Motor neuron (in vitro differentiated cells): ENCODE results near the gene NUDT2. TPM values are rescaled to one million over a fixed set of nuclear protein-coding genes. Genes with fewer than 3 reads are reported as not detected.
A peak's percentile ranks its signal among the peaks of the same experiment; 100 is the strongest.

ENCODE experiments used
- ATAC-seq, 8 experiments: fragments of 200-7000 bp; cut with Tn5 transposase; replicated peaks in 6 of 8; 2 replicates each; pipeline ENCODE4 v1.8.0; 2021; ENCODE audit warnings: mild to moderate bottlenecking in 8 of 8, moderate library complexity in 8 of 8
- H3K27ac ChIP-seq, 2 donors: fragments of 250-450 bp; sonication (Bioruptor Pico); 2 replicates each; pipeline ENCODE4 v1.9.0; 2021; ENCODE audit warnings: antibody characterized with exemption in 2 of 2, mild to moderate bottlenecking in 2 of 2, moderate library complexity in 1 of 2
- H3K4me1 ChIP-seq, 2 donors: fragments of 250-450 bp; sonication (Bioruptor Pico); replicated peaks in 1 of 2; 2 replicates each; pipeline ENCODE4 v1.6.1; 2021; ENCODE audit warnings: antibody characterized with exemption in 2 of 2, mild to moderate bottlenecking in 2 of 2, moderate library complexity in 1 of 2
- H3K4me3 ChIP-seq, 5 donors: fragments of 250-450 bp; sonication (Bioruptor Pico); 2 replicates each; pipeline ENCODE4 v1.9.0; 2021; ENCODE audit warnings: antibody characterized with exemption in 5 of 5, mild to moderate bottlenecking in 5 of 5, moderate library complexity in 4 of 5
- WGBS, 10 experiments: fragments of 450-650 bp; shearing (Covaris generic); methylation state at CpG; one replicate each; pipeline ENCODE4 v1.0.0; 2022; 5-methylcytosine and 5-hydroxymethylcytosine counted together
- in situ Hi-C, 9 experiments: fragments of 400-800 bp; cut with MboI; loops; one replicate each; pipeline ENCODE4 v1.15.0; 2021; ENCODE audit warnings: low sequenced_read_pairs in 9 of 9, low pct_unique_long_range_greater_than_20kb in 2 of 9; ENCODE audit not compliant: unreplicated experiment in 9 of 9
- total RNA-seq, 8 experiments: library from RNA; unstranded; fragments of 300-600 nt; gene quantifications; 2 replicates each; pipeline versions ENCODE4 v1.2.3 to v1.2.4, GENCODE V29; 2022

Gene NUDT2
- total RNA-seq, 8 experiments from 2014 or later: 20.5 to 43.7 (median 30.5) TPM

DNA sequence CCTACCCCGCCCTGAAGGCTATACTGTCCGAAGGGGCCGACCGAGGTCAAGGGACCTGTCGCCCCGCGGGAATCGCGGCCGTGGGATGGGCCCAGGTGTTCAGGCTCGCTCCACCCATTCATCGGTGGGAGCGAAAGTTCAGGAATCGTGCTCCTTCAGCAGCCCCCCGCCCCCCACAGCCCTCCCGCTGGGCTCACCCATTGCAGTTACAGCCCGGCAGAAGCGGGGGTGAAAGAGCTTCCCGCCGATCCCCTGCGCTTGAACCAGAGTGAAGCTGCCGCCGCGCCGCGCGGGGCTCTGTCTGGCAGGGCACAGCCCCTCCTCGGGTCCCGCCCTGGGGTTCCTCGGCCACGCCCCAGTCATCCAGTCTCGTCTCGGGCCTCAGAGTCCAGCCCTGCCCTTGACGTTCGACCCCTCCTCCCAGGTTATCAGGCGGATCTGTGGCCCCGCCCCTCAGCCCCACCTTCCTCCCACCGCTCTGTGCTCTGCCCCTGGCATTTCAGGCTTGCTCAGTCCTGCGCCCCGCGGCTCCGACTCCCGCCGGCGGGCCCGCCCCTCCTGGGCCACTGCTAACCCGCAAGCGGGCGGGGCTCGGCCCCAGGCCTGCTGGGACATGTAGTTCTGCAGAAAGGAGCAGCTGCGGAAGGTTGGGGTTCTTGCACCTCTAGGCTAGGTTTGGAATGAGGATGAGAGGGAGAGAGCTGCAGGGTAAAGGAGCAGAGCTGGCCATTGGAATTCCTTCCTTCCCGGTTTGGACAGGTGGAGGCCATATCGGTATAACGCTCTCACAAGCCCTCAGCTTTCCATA lies 47.4 kb downstream of the NUDT2 start, which contains the start of gene MYORG:
Gene MYORG, minus strand, starts transcription at position 303 of the 808 bp plus-strand sequence. CDS start 3,955 bp downstream, outside the sequence.
- Histone ChIP-seq H3K4me1 (peaks cover 16 to 24% of the 10 kb centered on the region in 2 donors), H3K27ac (peak within 1 kb of the TSS in 1 of 2 donors; percentile 33), H3K4me3 (peak within 1 kb of the TSS; percentile 36 to 50 (median 48))
- in situ Hi-C loops: no loop called here
- peak; percentile 73 to 87 (median 84) for ATAC-seq
- WGBS, 10 experiments: 0 to 2% methylated on average over 1 to 13 of the region's 54 CpGs; no CpG with 5 or more reads in 8 of the 10 experiments

DNA sequence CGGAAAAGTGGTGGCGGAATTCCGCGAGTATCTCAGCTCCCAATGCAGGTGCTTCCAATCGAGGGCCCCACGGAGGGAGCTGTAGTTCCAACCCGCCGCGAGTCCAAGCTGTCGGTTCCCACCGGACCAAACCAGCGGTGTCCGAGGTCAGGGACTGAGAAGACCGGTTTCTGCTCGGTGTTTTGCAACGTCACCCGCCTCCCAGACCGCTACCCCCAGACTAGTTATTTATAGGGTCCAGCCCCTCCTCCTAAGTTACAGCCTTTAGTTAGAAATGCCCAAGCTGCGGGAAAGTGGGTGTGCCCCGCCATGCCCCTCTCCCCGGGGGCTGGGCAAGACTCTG lies 48.0 kb downstream of the NUDT2 start:
- Histone ChIP-seq H3K4me1 (peaks cover 18 to 24% of the 10 kb centered on the region in 2 donors), H3K4me3 (peak overlapping the region; percentile 36 to 50 (median 48)), H3K27ac (peak overlapping the region in 1 of 2 donors; percentile 33)
- WGBS, 10 experiments: 0 to 50% (median 12%) methylated on average over 2 to 18 of the region's 21 CpGs; no CpG with 5 or more reads in 3 of the 10 experiments
- ATAC-seq: peak in 6 of 8 experiments; percentile 0 to 13 (median 8)
- in situ Hi-C loops: no loop called here

DNA sequence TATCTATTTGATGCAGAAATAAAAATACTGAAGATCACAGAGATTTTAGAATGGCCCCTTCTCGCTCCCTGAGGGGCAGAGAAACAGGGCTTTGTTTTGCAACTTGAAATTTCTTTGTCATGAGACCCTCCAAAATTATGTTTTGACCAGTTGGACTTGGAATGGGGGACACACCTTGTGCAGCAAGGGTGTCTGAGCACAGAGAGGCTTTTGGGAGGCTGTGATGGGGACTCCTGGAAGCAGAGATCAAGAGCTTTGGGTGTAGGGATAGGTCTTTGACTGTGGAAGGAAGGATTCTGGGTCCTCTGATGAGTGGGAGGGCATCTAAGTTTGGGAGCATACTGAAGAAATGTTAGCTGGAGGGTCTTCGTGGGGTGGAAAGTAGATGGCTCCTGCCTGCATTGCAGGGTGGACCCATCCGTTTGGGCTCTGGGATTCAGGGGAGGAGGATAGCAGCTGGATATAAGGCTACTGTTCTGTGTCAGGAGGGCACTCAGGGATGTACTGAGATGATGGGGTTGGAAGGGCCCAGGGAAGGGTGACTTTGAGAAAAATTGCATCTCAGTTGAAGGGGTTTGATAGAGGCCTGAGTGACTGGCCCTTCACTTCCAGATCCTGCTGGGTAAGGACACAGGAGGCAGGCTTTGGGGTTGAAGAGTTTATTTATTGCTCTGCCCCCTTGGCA lies 49.1 kb downstream of the NUDT2 start:
- 0 to 100% (median 71%) methylated on average over 1 to 3 of the region's 3 CpGs; no CpG with 5 or more reads in 2 of the 10 experiments for WGBS, 10 experiments
- Histone ChIP-seq H3K4me1 (peaks cover 18 to 24% of the 10 kb centered on the region in 2 donors), H3K27ac (no peak overlapping the region), H3K4me3 (no peak overlapping the region)
- no peak for ATAC-seq
- in situ Hi-C loops: no loop called here

DNA sequence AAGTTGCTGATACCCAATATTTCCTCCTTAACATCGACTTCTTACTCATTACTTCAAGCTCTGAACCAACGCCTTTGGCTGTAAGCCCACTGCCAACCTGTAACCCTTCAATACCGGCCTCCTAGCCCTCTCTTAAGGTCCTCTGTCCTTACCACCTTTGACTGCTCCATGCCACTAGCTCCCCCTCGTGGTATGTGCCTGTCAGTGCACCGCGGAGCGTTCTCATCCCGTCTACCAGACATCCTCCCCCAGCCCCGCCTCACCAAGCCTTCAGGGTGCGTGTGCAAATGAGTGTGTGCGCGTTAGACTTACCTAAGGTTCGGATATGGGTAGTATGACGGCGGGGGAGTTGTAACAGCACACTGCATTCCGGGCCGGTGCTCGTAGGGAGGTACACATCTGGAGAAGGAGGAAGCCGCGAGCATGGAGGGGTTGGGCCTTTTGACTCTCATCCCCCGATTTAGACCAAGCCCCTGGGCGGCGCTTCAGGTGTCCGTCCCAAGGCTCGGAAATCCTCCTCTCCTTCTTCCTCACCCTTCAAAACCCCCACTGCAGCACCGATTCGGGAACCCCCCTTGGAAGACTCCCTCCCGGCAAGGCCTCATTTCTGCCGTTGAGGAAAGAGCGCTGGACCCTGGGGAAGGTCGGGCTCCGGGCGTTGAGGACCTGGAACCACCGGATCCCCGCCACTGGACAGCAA lies 50.1 kb downstream of the NUDT2 start:
- 0 to 33% (median 7%) methylated on average over 1 to 17 of the region's 35 CpGs; no CpG with 5 or more reads in 2 of the 10 experiments for WGBS, 10 experiments
- in situ Hi-C loops: no loop called here
- no peak overlapping the region for H3K27ac ChIP-seq
- no peak overlapping the region for H3K4me3 ChIP-seq
- peak in 3 of 8 experiments; percentile 36 to 48 (median 42) for ATAC-seq
- H3K4me1 ChIP-seq: peaks cover 21 to 24% of the 10 kb centered on the region in 2 donors

DNA sequence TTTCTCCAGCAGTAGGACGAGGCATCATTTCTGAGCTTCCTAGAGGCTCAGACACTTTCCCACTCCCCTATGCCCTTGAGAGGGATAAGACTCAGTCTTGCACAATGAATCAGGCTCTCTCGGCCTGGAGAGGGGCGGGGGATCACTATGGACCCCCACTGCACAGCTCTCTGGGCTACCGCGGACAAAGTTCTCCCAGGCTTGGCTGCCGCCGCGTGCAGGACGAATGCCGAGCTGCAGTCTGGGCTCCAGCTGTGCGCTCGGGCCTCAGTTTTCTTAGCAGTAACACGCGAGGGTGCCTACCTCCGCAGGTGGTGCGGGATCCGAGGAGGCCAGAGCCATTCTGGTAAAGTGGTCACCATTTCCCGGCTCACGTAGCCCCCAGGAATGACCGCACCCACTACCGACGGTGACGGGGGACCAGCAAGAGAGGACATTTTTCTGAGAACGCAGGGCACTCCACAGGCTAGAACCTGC lies 50.7 kb downstream of the NUDT2 start:
- in situ Hi-C loops: no loop called here
- Histone ChIP-seq H3K27ac (peak overlapping the region in 1 of 2 donors; percentile 16), H3K4me3 (no peak overlapping the region), H3K4me1 (peaks cover 25 to 26% of the 10 kb centered on the region in 2 donors)
- ATAC-seq: no peak
- 0 to 67% (median 40%) methylated on average over 1 to 2 of the region's 24 CpGs; no CpG with 5 or more reads in 6 of the 10 experiments for WGBS, 10 experiments

DNA sequence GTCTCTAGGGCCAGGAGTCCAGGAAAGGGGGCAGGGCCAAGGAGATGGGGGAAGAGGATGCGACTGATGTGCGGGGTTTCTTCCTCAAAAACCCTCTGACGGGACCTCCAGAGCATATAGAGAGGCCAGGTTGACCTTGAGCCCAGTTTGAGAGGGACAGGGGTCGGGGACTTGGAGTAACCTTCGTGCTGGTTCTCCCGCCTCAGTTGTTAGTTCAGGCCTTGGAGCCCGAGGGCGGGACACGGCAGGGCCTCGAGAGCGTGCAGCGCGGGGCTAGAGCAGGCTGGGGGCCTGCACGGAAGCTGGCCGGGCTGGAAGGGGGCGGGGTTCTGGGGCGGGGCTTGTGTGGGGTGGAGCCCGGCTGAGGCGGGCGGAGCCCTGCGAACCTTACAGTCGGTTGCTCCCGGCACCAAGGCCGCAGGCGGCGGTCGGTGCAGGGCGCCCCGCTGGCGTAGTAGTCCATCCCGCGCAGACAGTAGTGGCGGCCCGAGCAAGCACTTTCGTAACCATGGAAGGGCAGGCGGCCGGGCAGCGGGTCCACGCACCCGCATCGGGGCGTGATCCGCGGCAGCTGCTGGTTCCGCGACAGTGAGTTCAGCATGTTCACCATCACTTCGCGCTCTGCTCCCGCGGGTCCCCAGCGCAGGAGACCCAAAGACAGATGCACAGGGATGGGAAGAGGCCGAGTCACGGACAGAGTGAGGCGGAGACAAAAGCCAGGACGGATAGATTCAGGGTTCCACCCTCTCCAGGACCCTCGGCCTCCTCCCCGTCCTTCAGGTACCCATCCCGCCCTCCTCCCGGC lies 51.3 kb downstream of the NUDT2 start:
- Histone ChIP-seq H3K27ac (peak overlapping the region in 1 of 2 donors; percentile 16), H3K4me1 (peaks cover 23 to 25% of the 10 kb centered on the region in 2 donors), H3K4me3 (peak overlapping the region; percentile 22 to 44 (median 36))
- peak; percentile 43 to 62 (median 56) for ATAC-seq
- in situ Hi-C loops: no loop called here
- WGBS, 10 experiments: 0% methylated on average over 1 to 4 of the region's 59 CpGs; no CpG with 5 or more reads in 8 of the 10 experiments

DNA sequence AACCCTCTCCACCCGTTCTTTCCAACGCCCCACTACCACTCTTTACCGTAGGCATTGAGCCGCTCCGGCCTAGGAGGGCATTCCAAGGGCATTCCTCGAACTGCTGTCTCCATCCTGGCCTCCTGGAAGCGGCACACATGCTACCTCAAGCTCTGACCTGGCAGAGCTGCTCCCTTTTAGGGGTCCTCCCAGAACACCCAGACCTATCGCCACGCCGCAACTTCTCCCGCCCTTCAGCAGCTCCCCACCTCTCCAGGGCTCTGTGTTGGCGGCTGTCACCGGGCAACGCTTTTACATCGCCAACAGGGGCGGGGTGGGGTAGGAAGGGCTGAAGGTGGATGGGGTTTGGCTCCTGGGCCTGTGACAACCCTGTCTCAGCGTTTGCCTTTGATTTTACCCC lies 52.0 kb downstream of the NUDT2 start:
- in situ Hi-C loops: no loop called here
- Histone ChIP-seq H3K4me1 (peaks cover 19 to 22% of the 10 kb centered on the region in 2 donors), H3K4me3 (peak overlapping the region; percentile 22 to 44 (median 36)), H3K27ac (no peak overlapping the region)
- peak in 1 of 8 experiments; percentile 1 for ATAC-seq
- 0 to 61% (median 30%) methylated on average over 1 to 7 of the region's 17 CpGs; no CpG with 5 or more reads in 6 of the 10 experiments for WGBS, 10 experiments

DNA sequence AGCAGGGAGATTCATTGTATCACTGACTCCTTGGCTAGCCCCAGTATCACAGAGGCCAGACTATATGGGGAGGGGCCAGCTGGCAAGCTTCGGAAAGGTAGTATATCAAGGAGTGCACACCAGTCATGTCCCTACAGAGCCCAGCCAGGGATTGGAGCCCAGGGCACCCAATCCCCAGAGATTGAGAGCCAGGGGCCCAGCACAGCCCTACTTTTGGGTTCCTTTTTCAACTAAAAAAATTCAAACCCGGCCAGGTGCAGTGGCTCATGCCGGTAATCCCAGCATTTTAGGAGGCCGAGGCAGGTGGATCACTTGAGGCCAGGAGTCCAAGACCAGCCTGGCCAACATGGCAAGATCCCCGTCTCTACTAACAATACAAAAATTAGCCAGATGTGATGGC lies 52.7 kb downstream of the NUDT2 start:
- Histone ChIP-seq H3K27ac (no peak overlapping the region), H3K4me3 (no peak overlapping the region), H3K4me1 (peaks cover 19 to 22% of the 10 kb centered on the region in 2 donors)
- WGBS, 10 experiments: 83 to 100% (median 98%) methylated on average over 1 to 3 of the region's 5 CpGs; no CpG with 5 or more reads in 4 of the 10 experiments
- in situ Hi-C loops: no loop called here
- ATAC-seq: no peak

DNA sequence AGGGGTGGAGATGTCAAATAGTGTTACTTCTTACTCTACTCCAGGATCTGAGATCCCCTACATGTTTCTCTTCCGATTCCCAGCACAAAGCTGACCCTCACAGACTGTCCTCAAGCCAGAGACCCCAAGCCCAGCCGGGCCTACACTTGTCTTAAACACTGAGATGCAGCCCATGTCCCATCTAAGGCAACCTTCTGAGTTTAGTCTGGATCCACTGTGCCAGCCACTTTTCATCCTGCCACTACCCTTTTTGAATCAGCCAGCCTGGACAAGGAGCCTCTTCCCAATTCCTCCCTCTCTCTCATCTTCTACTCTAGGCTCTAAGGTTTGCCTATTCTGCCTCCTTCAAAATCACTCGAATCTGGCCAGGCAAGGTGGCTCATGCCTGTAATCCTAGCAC lies 53.5 kb downstream of the NUDT2 start:
- no peak for ATAC-seq
- peaks cover 19 to 22% of the 10 kb centered on the region in 2 donors for H3K4me1 ChIP-seq
- in situ Hi-C loops: no loop called here
- H3K27ac ChIP-seq: no peak overlapping the region
- 75 to 92% (median 83%) methylated on average over 2 to 3 of the region's 3 CpGs; no CpG with 5 or more reads in 6 of the 10 experiments for WGBS, 10 experiments
- no peak overlapping the region for H3K4me3 ChIP-seq

DNA sequence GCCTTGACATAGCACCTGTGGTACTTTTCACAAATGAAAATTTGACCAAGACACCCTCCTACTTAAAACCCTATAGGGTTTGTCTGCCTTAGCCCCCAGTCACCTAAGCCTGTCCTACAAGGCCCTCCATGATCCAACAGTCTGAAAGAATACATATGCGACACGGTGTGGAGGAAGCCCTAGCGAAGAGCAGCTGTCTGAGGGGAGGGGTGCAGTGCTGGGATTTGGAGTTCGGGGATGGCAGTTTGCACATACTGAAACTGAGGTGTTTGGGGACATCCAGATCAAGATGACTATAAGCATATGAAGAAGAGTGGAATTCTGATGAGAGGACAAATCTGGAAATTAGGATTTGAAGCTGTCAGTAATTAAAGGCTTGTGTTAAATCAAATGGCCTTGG lies 54.5 kb downstream of the NUDT2 start:
- H3K4me1 ChIP-seq: peaks cover 19 to 22% of the 10 kb centered on the region in 2 donors
- no peak for ATAC-seq
- no peak overlapping the region for H3K4me3 ChIP-seq
- in situ Hi-C loops: no loop called here
- no peak overlapping the region for H3K27ac ChIP-seq
- 17 to 86% (median 60%) methylated on average over 1 to 4 of the region's 4 CpGs; no CpG with 5 or more reads in 3 of the 10 experiments for WGBS, 10 experiments

DNA sequence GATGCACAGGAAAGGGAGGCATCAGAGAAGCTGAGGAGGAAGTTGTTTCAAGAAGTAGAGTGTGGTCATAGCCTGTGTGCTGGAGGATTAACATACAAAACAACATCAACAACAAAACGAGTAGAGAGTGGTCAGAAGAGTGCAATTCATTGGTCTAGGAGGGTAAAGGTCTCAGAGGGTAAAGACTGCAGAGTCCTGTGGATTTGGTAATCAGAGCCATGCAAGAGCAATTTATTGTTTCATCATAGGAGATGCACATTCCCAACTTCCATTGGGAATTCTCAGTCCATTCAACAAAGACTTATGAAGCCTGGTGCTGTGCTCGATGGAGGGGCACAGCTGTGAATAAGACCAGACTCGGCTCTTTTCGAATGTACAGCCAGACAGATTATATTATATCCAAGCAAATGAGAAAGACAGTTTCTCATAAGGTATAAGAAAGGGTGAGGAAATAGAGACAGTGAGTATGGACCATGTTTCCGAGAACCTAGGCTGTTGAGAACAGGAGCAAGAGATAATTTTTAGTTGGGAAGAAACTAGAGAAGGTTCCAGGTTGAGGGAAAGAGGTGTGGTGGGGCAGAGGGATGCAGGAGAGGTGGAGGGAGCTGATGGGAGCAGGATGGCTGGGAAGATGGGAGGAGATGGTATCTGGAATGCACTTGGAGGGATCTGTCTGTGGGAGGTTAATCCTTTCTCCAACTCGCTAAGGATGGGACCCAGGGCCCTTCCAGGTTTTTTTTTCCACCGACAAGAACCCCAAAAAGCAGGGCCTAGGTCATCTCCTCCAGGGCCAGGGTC lies 55.2 kb downstream of the NUDT2 start:
- Histone ChIP-seq H3K4me3 (no peak overlapping the region), H3K4me1 (peaks cover 19 to 20% of the 10 kb centered on the region in 2 donors), H3K27ac (no peak overlapping the region)
- ATAC-seq: peak in 2 of 8 experiments; percentile 11 to 14
- in situ Hi-C loops: no loop called here
- 20 to 88% (median 64%) methylated on average over 2 to 7 of the region's 7 CpGs; no CpG with 5 or more reads in 4 of the 10 experiments for WGBS, 10 experiments
